GM13977 (cell line): ENCODE results near the gene CLOCK.

Source experiments
- DNase-seq: peaks from one replicate; pipeline ENCODE4 v3.0.0; 2012; ENCODE audit warnings: low spot score
- in situ Hi-C: fragments of 300-500 bp; cut with MboI; formaldehyde crosslinking; loops from one replicate; pipeline ENCODE4 v1.12.0; 2022; ENCODE audit warnings: low sequenced_read_pairs, low pct_unique_long_range_greater_than_20kb, mixed read lengths, inconsistent platforms; ENCODE audit not compliant: unreplicated experiment
- TF ChIP-seq, protein P1 (sequence below): IDR thresholded peaks from 2 replicates; pipeline ENCODE4 v1.5.1; 2012; ENCODE audit warnings: mild to moderate bottlenecking, control low read depth; ENCODE audit not compliant: insufficient read depth; ENCODE audit errors: extremely low read depth, missing control alignments

CLOCK gene

DNA sequence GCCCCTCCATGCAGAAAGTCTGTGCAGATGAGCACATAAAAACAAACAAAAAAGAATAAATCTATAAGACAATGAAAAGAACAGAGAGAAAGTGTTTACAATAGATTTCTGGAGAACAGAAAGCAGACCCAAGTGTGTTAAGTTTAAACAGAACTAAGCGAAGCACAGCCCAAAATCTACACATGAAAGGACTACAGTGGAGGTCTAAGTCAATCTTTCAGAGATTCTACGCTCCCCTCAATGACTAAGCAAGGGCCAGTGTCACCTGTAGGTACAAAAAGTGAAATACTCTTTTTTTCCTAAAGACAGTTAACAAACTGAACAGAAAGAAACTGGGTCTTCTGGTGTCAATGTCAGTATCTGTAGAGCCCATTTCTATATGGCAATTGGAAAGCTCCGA is 18.2 kb downstream of the CLOCK start:
- DNase-seq = no peak
- in situ Hi-C loops = no loop called here
- TF ChIP-seq, protein P1, sequence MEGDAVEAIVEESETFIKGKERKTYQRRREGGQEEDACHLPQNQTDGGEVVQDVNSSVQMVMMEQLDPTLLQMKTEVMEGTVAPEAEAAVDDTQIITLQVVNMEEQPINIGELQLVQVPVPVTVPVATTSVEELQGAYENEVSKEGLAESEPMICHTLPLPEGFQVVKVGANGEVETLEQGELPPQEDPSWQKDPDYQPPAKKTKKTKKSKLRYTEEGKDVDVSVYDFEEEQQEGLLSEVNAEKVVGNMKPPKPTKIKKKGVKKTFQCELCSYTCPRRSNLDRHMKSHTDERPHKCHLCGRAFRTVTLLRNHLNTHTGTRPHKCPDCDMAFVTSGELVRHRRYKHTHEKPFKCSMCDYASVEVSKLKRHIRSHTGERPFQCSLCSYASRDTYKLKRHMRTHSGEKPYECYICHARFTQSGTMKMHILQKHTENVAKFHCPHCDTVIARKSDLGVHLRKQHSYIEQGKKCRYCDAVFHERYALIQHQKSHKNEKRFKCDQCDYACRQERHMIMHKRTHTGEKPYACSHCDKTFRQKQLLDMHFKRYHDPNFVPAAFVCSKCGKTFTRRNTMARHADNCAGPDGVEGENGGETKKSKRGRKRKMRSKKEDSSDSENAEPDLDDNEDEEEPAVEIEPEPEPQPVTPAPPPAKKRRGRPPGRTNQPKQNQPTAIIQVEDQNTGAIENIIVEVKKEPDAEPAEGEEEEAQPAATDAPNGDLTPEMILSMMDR = no peak

DNA sequence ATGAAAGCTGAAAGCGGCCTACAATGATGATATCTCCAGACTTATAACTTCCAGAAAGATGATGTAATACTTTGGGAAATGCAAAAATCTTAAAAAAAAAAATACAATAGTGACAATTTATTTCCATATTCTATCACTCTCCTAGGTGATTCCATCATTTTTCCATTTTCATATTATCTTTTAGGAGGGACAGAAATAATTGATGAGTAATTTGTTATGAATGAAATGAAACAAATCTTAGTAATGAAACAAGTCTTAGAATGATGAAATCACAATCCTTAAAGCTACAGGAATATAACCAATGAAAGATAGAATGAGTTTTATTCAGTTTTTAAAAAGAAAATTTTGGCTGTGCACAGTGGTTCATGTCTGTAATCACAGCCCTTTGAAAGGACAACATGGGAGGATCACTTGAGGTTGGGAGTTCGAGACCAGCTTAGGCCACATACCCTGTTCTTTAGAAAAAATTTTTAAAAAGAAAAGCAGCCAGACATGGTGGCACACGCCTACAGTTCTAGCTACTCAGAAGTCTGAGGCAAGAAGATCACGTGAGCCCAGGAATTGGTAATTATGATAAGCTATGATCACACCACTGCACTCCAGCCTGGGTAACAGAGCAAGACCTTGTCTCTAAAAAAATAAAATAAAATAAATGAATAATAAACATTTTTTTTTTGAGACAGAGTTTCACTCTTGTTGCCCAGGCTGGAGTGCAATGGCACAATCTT is 21.7 kb downstream of the CLOCK start:
- TF ChIP-seq, protein P1 = no peak
- in situ Hi-C loops = no loop called here
- DNase-seq = no peak

DNA sequence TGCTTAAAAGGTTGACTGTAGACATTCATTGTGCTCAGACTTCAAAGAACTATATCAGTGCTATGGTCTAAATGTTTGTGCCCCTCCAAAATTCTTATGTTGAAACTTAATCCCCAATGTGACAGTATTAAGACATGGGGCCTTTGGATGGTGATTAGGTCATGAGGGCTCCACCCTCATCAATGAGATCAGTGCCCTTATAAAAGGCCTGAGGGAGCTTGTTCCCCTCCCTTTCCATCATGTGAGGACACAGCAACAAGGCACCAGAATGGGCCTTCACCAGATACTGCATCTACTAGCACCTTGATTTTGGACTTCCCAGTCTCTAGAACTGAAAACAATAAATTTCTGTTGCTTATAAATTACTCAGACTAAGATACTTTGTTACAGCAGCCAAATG is 28.3 kb downstream of the CLOCK start:
- TF ChIP-seq, protein P1 = no peak
- in situ Hi-C loops = no loop called here
- DNase-seq = no peak

DNA sequence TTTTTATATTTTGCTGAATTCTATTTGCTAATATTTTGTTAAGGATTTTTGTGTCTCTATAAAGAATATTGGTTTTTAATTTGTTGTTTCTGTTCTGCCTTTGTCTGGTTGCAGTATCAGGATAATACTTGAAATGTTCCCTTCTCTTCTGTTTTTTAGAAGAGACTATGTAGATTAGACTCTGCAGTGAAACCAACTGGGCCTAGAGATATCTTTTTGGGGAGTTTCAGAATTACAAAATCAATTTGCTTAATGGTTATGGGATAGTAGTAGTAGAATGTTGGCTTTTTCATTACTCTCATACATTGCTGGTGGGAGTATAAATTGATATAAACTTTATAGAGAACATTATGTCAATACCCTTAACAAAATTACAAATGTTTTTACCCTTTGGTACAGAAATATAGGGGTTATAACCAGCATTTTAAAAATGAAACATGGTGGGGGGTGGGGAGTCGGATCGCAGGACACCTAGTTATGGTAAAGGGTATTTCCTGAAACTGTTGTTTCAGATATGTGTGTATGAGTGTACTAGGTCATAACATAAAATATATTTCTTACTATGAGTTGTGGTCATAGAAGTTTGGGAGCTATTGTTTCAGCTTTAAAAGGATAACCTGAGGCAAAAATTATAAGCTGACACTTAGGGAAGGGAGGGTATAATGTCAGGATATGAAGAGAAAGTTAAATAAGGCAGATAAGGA is 29.0 kb downstream of the CLOCK start:
- DNase-seq = peak; percentile 41
- TF ChIP-seq, protein P1 = no peak
- in situ Hi-C loops = no loop called here

DNA sequence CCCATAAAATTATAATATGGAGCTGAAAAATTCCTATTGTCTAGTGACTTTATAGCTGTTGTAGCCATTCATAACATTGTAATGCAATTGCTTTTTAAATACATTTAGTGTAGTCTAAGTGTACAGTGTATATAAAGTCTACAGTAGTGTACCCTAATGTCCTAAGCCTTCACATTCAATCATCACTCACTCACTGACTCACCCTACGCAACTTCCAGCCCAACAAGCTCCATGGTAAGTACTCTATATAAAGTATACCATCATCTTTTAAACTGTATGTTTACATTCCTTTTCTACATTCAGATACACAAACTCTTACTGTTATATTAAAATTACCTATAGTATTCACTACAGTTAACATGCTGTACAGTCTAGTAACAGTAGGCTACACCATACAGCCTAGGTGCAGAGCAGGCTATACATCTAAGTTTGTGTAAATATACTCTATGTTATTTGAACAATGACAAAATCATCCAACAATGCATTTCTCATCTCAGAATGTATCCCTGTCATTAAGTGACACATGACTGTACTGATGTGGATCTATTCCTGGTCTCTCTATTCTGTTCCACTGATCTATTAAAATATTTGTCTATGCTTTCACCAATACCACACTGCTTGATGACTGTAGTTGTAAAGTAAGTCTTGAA is 33.7 kb downstream of the CLOCK start:
- no peak for DNase-seq
- TF ChIP-seq, protein P1 = no peak
- in situ Hi-C loops = no loop called here

DNA sequence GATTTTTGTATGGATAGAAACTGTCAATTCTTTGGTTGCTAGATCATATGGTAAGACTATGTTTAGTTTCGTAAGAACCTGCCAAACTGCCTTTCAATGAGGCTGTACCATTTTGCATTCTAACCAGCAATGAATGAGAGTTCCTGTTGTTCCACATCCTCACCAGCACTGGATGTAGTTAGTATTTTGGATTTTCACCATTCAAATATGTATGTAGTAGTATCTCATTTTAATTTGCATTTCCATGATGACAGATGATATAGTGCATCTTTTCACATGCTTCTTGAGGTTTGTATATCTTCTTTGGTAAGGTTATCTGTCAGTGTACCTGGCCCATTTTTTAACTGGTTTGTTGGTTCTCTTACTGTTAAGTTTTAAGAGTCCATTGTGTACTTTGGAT is 34.6 kb downstream of the CLOCK start:
- no peak for DNase-seq
- in situ Hi-C loops = no loop called here
- TF ChIP-seq, protein P1 = no peak
